RWPE1 (cell line): ENCODE results near the gene EXOSC5.
"Not testable (repeated sequence)": the region's sequence is repeated elsewhere in the genome, so short reads cannot be mapped to it uniquely, and the experiment has no call there.

Source experiments
- CTCF ChIA-PET: fragments of 350-600 bp; sonication (Branson Sonifier 250); formaldehyde crosslinking; extraction: SDS; loops from one replicate; lab custom pipeline; 2021; lab: Yijun Ruan, JAX
- POLR2A ChIA-PET: fragments of 400-600 bp; formaldehyde crosslinking; extraction: SDS; loops from one replicate; lab custom pipeline; 2020; ENCODE audit warnings: antibody characterized with exemption; ENCODE audit not compliant: low non-redundant PET; lab: Yijun Ruan, JAX
- DNase-seq: peaks from one replicate; pipeline ENCODE4 v3.0.0; 2012; ENCODE audit warnings: low spot score
- H3K27ac ChIP-seq: fragments of 450-650 bp; 2 replicates; pipeline ENCODE4 v1.5.1; 2017
- TF ChIP-seq, protein P1 (sequence below): fragments of 450-650 bp; conservative IDR thresholded peaks from 2 replicates; pipeline ENCODE4 v1.5.1; 2017; ENCODE audit warnings: low read depth, mild to moderate bottlenecking

The EXOSC5 gene

DNA sequence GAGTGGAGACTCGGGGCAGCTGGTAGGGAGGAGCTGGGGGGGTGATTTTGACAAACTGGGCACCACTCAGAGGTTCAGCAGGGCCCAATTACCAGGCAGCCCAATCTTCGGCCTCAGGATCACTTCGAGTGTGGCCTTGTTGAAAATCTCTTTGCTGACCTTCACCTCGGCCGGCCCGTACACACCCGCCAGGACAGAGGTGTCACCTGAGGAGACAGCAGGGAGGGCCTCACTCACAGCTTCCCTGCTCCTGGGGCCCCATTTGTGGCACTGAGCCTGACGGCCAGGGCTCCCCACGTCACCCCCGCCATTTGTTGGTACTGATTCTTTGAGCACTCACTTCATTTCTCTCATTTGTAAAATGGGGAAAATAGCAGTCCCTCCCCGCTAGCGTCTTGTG, 4.4 kb downstream of the EXOSC5 start:
- DNase-seq: no peak
- H3K27ac ChIP-seq: peak overlapping the region; percentile 28; the same call in 1 of the 2 replicates
- TF ChIP-seq, protein P1, sequence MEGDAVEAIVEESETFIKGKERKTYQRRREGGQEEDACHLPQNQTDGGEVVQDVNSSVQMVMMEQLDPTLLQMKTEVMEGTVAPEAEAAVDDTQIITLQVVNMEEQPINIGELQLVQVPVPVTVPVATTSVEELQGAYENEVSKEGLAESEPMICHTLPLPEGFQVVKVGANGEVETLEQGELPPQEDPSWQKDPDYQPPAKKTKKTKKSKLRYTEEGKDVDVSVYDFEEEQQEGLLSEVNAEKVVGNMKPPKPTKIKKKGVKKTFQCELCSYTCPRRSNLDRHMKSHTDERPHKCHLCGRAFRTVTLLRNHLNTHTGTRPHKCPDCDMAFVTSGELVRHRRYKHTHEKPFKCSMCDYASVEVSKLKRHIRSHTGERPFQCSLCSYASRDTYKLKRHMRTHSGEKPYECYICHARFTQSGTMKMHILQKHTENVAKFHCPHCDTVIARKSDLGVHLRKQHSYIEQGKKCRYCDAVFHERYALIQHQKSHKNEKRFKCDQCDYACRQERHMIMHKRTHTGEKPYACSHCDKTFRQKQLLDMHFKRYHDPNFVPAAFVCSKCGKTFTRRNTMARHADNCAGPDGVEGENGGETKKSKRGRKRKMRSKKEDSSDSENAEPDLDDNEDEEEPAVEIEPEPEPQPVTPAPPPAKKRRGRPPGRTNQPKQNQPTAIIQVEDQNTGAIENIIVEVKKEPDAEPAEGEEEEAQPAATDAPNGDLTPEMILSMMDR: no peak
- ChIA-PET CTCF (interaction anchor here (0.6 kb wide), 1 partner anchor 457 kb away, joined by 4 read pairs; no protein-coding TSS in a partner anchor), POLR2A (no interaction called here)

DNA sequence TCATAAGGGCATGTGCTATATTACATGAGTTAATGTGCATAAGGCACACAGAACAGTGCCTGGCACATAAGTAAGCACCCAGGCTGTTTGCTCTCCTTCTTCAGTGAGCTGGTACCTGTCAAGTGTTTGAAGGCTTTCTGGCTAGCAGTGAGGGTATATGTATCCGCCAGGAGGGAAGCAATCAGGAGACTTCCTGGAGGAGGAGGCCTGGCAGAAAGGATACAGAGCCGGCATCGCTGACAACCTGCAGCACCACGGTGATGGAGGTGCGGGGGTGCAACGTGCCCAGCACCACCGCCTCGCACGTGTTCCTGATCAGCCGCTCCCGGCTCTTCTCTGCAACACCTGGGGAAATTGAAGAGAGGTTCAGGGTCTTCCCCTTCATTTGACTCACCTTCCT, 5.5 kb downstream of the EXOSC5 start:
- peak overlapping the region; percentile 28; the same call in 1 of the 2 replicates for H3K27ac ChIP-seq
- POLR2A ChIA-PET: no interaction called here
- TF ChIP-seq, protein P1: no peak
- CTCF ChIA-PET: no interaction called here
- no peak for DNase-seq

DNA sequence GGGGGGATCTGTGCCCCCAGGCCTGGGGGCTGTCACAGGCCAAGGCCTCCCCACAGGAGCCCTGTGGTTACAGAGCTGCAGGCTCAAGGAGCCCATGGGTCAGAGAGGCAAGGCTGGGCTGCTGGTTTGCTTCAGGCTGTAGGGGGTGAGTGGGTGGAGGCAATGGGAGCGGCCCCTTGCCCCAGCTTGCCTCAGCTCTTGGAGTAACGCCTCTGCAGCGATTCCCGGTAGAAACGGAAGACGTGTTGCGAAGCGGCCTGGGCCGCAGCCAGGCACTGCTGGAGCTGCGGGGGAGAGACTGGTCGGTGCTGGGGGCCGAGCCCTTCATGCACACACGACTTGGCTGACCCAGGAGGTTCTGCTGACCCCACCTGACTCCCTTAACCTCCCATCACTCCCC, 10.7 kb downstream of the EXOSC5 start:
- peak; percentile 55 for DNase-seq
- H3K27ac ChIP-seq: peak overlapping the region; percentile 90
- ChIA-PET CTCF (no interaction called here), POLR2A (interaction anchor here (1.0 kb wide), 1 partner anchor 22 kb away, joined by 3 read pairs; the partner anchor contains the start of gene B9D2)
- TF ChIP-seq, protein P1: no peak

DNA sequence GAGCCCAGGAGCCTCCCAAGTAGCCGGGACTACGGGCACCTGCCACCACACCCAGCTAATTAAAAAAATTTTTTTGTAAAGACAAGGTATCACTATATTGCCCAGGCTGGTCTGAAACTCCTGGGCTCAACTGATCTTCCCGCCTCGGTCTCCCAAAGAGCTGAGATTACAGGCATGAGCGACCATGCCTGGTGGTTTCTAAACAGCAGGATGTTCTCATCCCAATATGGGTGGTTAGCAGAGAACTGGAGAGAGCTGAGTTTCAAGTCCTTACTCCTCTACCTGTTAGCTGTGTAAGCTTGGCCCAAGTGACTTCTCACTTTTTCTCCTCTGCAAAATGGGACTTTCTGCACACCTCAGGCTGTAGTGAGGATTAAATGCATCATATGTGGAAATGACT, 12.8 kb downstream of the EXOSC5 start:
- TF ChIP-seq, protein P1: no peak
- ChIA-PET CTCF (interaction anchor here (1.0 kb wide), 1 partner anchor 65 kb away, joined by 4 read pairs; no protein-coding TSS in a partner anchor), POLR2A (interaction anchor here (0.7 kb wide), 1 partner anchor 14 kb away, joined by 3 read pairs; no protein-coding TSS in a partner anchor)

DNA sequence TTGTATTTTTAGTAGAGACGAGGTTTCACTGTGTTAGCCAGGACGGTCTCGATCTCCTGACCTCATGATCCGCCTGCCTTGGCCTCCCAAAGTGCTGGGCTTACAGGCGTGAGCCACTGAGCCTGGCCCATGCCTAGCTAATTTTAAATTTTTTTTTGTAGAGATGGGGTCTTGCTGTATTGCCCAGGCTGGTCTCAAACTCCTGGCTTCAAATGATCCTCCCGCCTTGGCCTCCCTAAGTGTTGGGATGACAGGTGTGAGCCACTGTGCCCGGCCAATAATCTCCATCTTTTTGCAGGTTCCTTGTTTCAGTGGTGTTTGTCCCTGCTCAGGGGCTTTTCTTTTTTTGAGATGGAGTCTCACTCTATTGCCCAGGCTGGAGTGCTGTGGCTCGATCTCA, 15.6 kb downstream of the EXOSC5 start:
- POLR2A ChIA-PET: interaction anchor here (0.7 kb wide), 1 partner anchor 762 kb away, joined by 5 read pairs; no protein-coding TSS in a partner anchor
- DNase-seq, CTCF ChIA-PET: not testable (repeated sequence)
- H3K27ac ChIP-seq: peak overlapping the region; percentile 91

More for the DNA sequence above, 12.8 kb downstream of the EXOSC5 start:
- DNase-seq: no peak
- peak overlapping the region; percentile 90 for H3K27ac ChIP-seq

DNA sequence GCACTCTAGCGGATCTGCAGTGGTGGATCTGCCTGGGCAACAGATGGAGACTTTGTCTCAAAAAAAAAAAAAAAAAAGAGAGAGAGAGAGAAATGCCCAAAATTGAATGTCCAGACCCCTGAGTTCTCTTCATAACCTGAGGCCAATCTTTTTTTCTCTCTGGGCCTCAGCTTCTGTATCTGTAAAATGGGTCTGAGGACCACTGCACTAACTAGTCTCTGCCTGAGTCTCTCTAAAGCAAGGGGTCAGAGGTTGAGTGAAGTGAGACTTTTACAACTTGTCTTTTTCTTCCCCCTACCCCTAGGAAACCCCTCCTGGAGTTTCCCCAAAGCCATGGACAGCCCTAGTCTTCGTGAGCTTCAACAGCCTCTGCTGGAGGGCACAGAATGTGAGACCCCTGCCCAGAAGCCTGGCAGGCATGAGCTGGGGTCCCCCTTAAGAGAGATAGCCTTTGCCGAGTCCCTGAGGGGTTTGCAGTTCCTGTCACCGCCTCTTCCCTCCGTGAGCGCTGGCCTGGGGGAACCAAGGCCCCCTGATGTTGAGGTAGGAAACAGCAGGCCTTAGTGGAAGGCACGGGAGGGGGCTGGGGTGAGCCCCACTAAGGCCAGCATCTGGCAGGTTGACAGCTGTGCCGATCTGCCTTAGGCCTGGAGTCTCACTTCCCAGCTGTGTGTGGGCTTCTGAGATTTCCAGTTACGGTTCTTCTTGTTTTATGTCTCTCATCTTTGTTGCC, 19.0 kb downstream of the EXOSC5 start:
- DNase-seq: no peak
- ChIA-PET POLR2A (no interaction called here), CTCF (no interaction called here)
- H3K27ac ChIP-seq: peak overlapping the region; percentile 91
- TF ChIP-seq, protein P1: no peak

DNA sequence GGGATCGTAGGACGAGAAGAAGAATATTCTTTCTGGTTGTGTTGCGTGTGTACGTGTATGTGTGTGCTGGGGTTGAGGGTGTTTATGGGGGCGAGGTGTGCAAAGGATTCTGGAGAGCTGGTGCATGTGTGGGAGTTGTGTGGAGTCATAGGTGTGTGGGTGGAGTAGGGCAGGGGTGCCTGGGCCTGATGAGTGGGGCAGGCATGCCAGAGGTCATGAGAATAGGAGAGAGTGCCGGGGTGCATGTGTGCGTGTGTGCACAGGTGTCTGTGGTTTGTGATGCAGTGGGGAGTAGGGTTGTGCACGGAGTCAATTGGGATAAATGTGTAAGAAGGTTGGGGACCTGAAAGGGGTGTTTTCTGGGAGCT, 20.2 kb downstream of the EXOSC5 start:
- CTCF ChIA-PET: no interaction called here
- POLR2A ChIA-PET: no interaction called here
- no peak for DNase-seq

More for the DNA sequence above, 20.2 kb downstream of the EXOSC5 start:
- TF ChIP-seq, protein P1: no peak
- peak overlapping the region; percentile 58 for H3K27ac ChIP-seq
